Keratinocyte (primary cell): Measurements from ENCODE around the gene TMPRSS2. TPM values are rescaled to one million over a fixed set of nuclear protein-coding genes. Genes with fewer than 3 reads are reported as not detected.

Experiments
- DNase-seq: peaks from one replicate; pipeline ENCODE4 v3.0.0-alpha.2; 2011; ENCODE audit warnings: low read depth, missing footprints, low spot score
- FAIRE-seq: peaks from 2 replicates; lab custom pipeline; 2011; peaks lifted over from hg19 to GRCh38; lab: Jason Lieb, UNC
- H2AFZ ChIP-seq: 2 replicates; pipeline ENCODE4 v1.6.0; 2012; ENCODE audit warnings: low read length, control low read depth, inconsistent platforms; ENCODE audit not compliant: control insufficient read depth
- H3K27ac ChIP-seq: 2 replicates; pipeline ENCODE4 v1.5.1; 2011; ENCODE audit warnings: low read length; ENCODE audit not compliant: control insufficient read depth, insufficient read depth
- H3K27me3 ChIP-seq: 3 replicates; pipeline ENCODE4 v1.6.0; 2011; ENCODE audit warnings: low read length; ENCODE audit not compliant: control insufficient read depth, insufficient read depth; ENCODE audit errors: extremely low read depth
- H3K36me3 ChIP-seq, 2 experiments: 2 replicates in 1 of 2; 3 replicates in 1 of 2; pipeline ENCODE4 v1.5.1; 2011; ENCODE audit warnings: low read length in 2 of 2, mild to moderate bottlenecking in 1 of 2; ENCODE audit not compliant: control insufficient read depth in 2 of 2, insufficient read depth in 2 of 2; ENCODE audit errors: extremely low read depth in 1 of 2
- H3K4me1 ChIP-seq: 3 replicates; pipeline ENCODE4 v1.5.1; 2011; ENCODE audit warnings: low read length; ENCODE audit not compliant: control insufficient read depth, insufficient read depth; ENCODE audit errors: extremely low read depth
- H3K4me2 ChIP-seq: 3 replicates; pipeline ENCODE4 v1.6.0; 2011; ENCODE audit warnings: low read depth, low read length; ENCODE audit not compliant: control insufficient read depth, insufficient read depth; ENCODE audit errors: extremely low read depth
- H3K4me3 ChIP-seq, 3 experiments: fragments of 200-600 bp in 1 of 3; sonication (generic) in 1 of 3; 2 replicates in 2 of 3; 3 replicates in 1 of 3; pipeline ENCODE4 v1.5.1; 2011 to 2016; ENCODE audit warnings: low read length in 3 of 3, mild to moderate bottlenecking in 3 of 3, control low read depth in 2 of 3, inconsistent platforms in 1 of 3, low read depth in 1 of 3, mixed read lengths in 1 of 3, mixed run types in 1 of 3, moderate library complexity in 1 of 3; ENCODE audit not compliant: control insufficient read depth in 2 of 3, insufficient read depth in 2 of 3; ENCODE audit errors: extremely low read depth in 1 of 3
- H3K79me2 ChIP-seq: 2 replicates; pipeline ENCODE4 v1.6.0; 2012; ENCODE audit warnings: low read length; ENCODE audit not compliant: control insufficient read depth, insufficient read depth
- H3K9ac ChIP-seq: 3 replicates; pipeline ENCODE4 v1.6.0; 2011; ENCODE audit warnings: low read length; ENCODE audit not compliant: control insufficient read depth, insufficient read depth; ENCODE audit errors: extremely low read depth
- H3K9me1 ChIP-seq: 3 replicates; pipeline ENCODE4 v1.6.0; 2011; ENCODE audit warnings: low read length; ENCODE audit not compliant: control insufficient read depth, insufficient read depth; ENCODE audit errors: extremely low read depth
- H3K9me3 ChIP-seq: 2 replicates; pipeline ENCODE4 v1.5.1; 2012; ENCODE audit warnings: low read depth, low read length; ENCODE audit not compliant: control insufficient read depth
- H4K20me1 ChIP-seq: 3 replicates; pipeline ENCODE4 v1.6.0; 2011; ENCODE audit warnings: low read length; ENCODE audit not compliant: control insufficient read depth, insufficient read depth; ENCODE audit errors: extremely low read depth
- CTCF ChIP-seq, 3 experiments: IDR thresholded peaks in 1 of 3; conservative IDR thresholded peaks in 1 of 3; optimal IDR thresholded peaks in 1 of 3; 2 replicates in 2 of 3; 3 replicates in 1 of 3; pipeline versions ENCODE3 to v1.5.1; 2011; ENCODE audit warnings: low read length in 3 of 3, mild to moderate bottlenecking in 3 of 3, moderate library complexity in 2 of 3, control low read depth in 1 of 3, inconsistent platforms in 1 of 3; ENCODE audit not compliant: insufficient read depth in 2 of 3; ENCODE audit errors: extremely low read depth in 1 of 3
- EZH2 ChIP-seq: IDR thresholded peaks from one replicate; pipeline ENCODE4 v1.6.1; 2012; ENCODE audit warnings: inconsistent platforms, mild to moderate bottlenecking, low read length, moderate library complexity
- dilution Hi-C: fragments of 300-500 bp; cut with MboI; formaldehyde crosslinking; loops from one replicate; pipeline ENCODE4 v1.7.0; 2020; ENCODE audit warnings: low sequenced_read_pairs; ENCODE audit not compliant: extremely low pct_ligation_motif_present
- polyA plus RNA-seq, 5 experiments: library from polyadenylated mRNA; depleted of rRNA in 3 of 5; stranded (reverse) in 3 of 5; stranded (forward) in 1 of 5; unstranded in 1 of 5; fragments of >200 nt; gene quantifications; 1 replicate in 1 of 5; 2 replicates in 3 of 5; 3 replicates in 1 of 5; pipeline versions ENCODE4 v1.2.1 to v1.2.3, GENCODE V29; 2011 to 2012; ENCODE audit warnings: missing spikeins in 2 of 5, low read depth in 1 of 5, low replicate concordance in 1 of 5

The TMPRSS2 gene
- polyA plus RNA-seq, 1 donor (not counting 4 experiments of a cell fraction or from before 2014, with no cell fraction given): not detected

DNA sequence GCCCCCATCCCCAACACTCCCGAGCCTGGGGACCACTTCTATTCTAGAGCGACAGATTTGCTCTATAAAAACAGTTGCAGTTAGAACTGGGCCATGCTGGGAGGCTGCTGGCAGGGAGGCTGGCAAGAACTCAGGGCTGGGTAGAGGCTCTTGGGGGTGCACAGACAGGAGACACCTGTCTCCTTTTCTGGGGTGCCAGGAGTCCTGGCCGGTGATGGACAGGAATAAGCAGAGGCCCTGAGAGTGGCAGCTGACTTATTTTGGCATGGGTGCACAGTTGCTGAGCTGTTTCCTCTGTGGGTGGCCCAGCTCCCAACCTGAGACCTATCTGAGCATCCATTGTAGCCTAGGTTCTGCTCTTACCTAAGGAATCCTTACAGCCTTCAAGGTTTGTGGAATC, 39.2 kb upstream of the TMPRSS2 start:
- H3K36me3 ChIP-seq: no peaks in the 10 kb centered on the region
- H3K4me3 ChIP-seq: no peak overlapping the region
- H3K79me2 ChIP-seq: no peaks in the 10 kb centered on the region
- no peak for TF ChIP-seq CTCF (optimal IDR thresholded peaks at IDR 0.05 in 1 of 3, IDR thresholded peaks at IDR 0.05 in 1 of 3, conservative IDR thresholded peaks at IDR 0.05 in 1 of 3; ENCODE audit: extremely low read depth in 1 of 3, insufficient read depth in 2 of 3, low read length in 3 of 3)
- TF ChIP-seq EZH2: no peak
- H3K9me3 ChIP-seq: no peaks in the 10 kb centered on the region
- FAIRE-seq (no peak), DNase-seq (no peak)
- no peaks in the 10 kb centered on the region for H3K9me1 ChIP-seq
- H3K4me1 ChIP-seq: no peaks in the 10 kb centered on the region
- dilution Hi-C loops: no loop called here
- no peak overlapping the region for H3K27ac ChIP-seq
- peaks cover 7% of the 10 kb centered on the region for H3K27me3 ChIP-seq
- H2AFZ ChIP-seq: no peak overlapping the region
- no peak overlapping the region for H3K4me2 ChIP-seq
- H4K20me1 ChIP-seq: no peaks in the 10 kb centered on the region
- H3K9ac ChIP-seq: no peak overlapping the region

GRCh38 chr21:41545500-41546359, 37.8 kb upstream of the TMPRSS2 start:
- FAIRE-seq: no peak
- dilution Hi-C loops: no loop called here
- H3K27me3 ChIP-seq: peaks cover 7% of the 10 kb centered on the region

More at GRCh38 chr21:41545500-41546359, 37.8 kb upstream of the TMPRSS2 start:
- no peak overlapping the region for H3K4me3 ChIP-seq
- TF ChIP-seq CTCF (optimal IDR thresholded peaks at IDR 0.05 in 1 of 3, IDR thresholded peaks at IDR 0.05 in 1 of 3, conservative IDR thresholded peaks at IDR 0.05 in 1 of 3; ENCODE audit: extremely low read depth in 1 of 3, insufficient read depth in 2 of 3, low read length in 3 of 3): no peak
- no peak for TF ChIP-seq EZH2
- H3K79me2 ChIP-seq: no peaks in the 10 kb centered on the region
- no peaks in the 10 kb centered on the region for H4K20me1 ChIP-seq
- no peaks in the 10 kb centered on the region for H3K4me1 ChIP-seq
- no peak overlapping the region for H2AFZ ChIP-seq
- H3K9me1 ChIP-seq: no peaks in the 10 kb centered on the region
- no peak overlapping the region for H3K9ac ChIP-seq
- H3K36me3 ChIP-seq: no peaks in the 10 kb centered on the region
- no peak overlapping the region for H3K4me2 ChIP-seq
- no peaks in the 10 kb centered on the region for H3K9me3 ChIP-seq
- DNase-seq: no peak
- H3K27ac ChIP-seq: no peak overlapping the region
